Skeletal muscle tissue (tissue), 4 donors: ENCODE results near the gene ARHGAP10. TPM values are rescaled to one million over a fixed set of nuclear protein-coding genes. Genes with fewer than 3 reads are reported as not detected.

Experiments
- H3K27ac ChIP-seq: one replicate; pipeline ENCODE4 v1.7.0; 2013; ENCODE audit warnings: mild to moderate bottlenecking, low read depth, low read length, inconsistent platforms
- H3K27me3 ChIP-seq, 3 donors: one replicate each; pipeline ENCODE4 v1.7.0; 2013; ENCODE audit warnings: low read length in 3 of 3; ENCODE audit not compliant: control insufficient read depth in 3 of 3, insufficient read depth in 3 of 3
- H3K36me3 ChIP-seq, 3 donors: one replicate each; pipeline ENCODE4 v1.7.0; 2013; ENCODE audit warnings: low read length in 3 of 3; ENCODE audit not compliant: control insufficient read depth in 3 of 3, insufficient read depth in 3 of 3
- H3K4me1 ChIP-seq, 3 donors: one replicate each; pipeline ENCODE4 v1.7.0; 2013; ENCODE audit warnings: low read length in 3 of 3, mild to moderate bottlenecking in 3 of 3; ENCODE audit not compliant: control insufficient read depth in 3 of 3, insufficient read depth in 3 of 3
- H3K4me3 ChIP-seq, 3 donors: one replicate each; pipeline ENCODE4 v1.7.0; 2013; ENCODE audit warnings: low read length in 3 of 3
- H3K9ac ChIP-seq, 3 donors: one replicate each; pipeline ENCODE4 v1.7.0; 2013; ENCODE audit warnings: low read length in 3 of 3, mild to moderate bottlenecking in 3 of 3, moderate library complexity in 2 of 3, low read depth in 1 of 3
- H3K9me3 ChIP-seq, 3 donors: one replicate each; pipeline ENCODE4 v1.7.0; 2013; ENCODE audit warnings: low read length in 3 of 3; ENCODE audit not compliant: control insufficient read depth in 3 of 3
- total RNA-seq: library from RNA; depleted of rRNA; stranded (reverse); fragments of >200 nt; gene quantifications from one replicate; pipeline ENCODE4 v1.2.3, GENCODE V29; 2014
- donor health status: Osteomylitis.

The ARHGAP10 gene
- total RNA-seq, 1 donor from 2014 or later: 88.7 TPM

DNA sequence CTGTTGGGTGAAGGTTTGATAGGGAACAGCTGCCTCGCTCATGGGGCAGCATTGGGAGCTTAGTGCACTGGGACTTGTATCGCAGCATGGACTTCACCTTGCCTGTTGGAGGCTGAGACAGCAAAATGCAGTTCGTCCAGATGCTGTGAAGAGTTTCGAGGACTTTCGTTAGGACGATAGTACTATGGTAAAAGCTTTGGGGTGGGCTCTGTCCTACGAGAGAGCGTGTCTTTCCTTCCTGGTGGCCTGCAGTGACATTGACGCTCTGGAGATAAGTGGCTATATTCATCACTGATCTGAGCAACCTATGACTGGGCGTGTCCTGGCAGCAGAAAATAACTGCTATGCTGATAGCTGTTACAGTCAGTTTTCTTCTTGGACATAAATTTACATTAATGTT lies 44.8 kb downstream of the ARHGAP10 start:
- no peaks in the 10 kb centered on the region for H3K9me3 ChIP-seq
- no peak overlapping the region for H3K9ac ChIP-seq
- H3K4me1 ChIP-seq: peaks cover 51 to 69% (median 56%) of the 10 kb centered on the region in 3 donors
- no peaks in the 10 kb centered on the region for H3K27me3 ChIP-seq
- H3K36me3 ChIP-seq: no peaks in the 10 kb centered on the region
- no peak overlapping the region for H3K27ac ChIP-seq
- no peak overlapping the region for H3K4me3 ChIP-seq

DNA sequence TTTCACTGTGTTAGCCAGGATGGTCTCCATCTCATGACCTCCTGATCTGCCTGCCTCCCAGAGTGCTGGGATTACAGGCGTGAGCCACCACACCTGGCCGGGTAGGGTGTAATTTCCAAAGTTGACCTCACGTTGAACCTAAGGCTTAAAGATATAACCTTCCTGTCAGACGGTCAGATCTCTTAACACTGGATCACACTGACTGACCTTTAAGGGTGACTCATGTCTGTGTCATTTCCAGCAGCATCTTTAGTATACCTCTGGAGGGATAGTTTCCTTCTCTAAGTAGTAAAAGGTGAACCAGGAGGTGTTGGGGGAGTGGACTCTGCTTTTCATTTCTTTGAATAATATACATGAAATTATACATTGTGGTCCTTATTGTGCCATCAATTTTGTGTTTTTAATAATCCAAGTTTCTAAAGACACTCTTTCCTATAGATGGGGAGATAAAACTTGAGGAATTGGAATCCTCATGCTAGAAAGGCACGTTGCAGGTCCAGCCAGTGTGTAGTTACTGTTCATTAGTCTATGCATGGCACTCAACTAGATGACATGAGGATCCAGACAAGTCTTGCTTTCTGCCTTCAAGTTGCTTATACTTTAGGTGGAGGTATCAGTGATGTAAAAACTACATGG lies 45.7 kb downstream of the ARHGAP10 start:
- H3K27me3 ChIP-seq: no peaks in the 10 kb centered on the region
- H3K4me1 ChIP-seq: peaks cover 48 to 66% (median 51%) of the 10 kb centered on the region in 3 donors
- H3K9ac ChIP-seq: no peak overlapping the region
- H3K9me3 ChIP-seq: no peaks in the 10 kb centered on the region
- H3K27ac ChIP-seq: no peak overlapping the region
- H3K4me3 ChIP-seq: no peak overlapping the region
- no peaks in the 10 kb centered on the region for H3K36me3 ChIP-seq

DNA sequence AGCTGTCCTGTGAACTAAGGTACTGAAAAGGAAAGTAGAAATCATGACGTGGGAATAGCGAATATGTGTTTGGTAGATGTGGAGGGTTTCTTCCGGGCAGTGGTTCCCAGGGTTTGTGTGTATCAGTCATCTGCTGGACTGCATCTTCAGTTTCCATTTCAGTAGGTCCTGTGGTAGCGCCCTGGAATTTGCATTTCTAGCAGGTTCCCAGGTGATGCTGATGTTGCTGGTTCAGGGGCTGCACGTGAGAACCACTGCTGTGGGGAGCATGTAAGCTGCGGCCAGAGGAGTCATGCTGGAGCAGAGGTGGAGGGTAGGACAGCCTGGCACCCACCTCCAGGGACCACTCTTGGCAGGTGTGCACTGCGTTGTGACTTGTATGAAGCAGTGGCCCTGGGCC lies 47.1 kb downstream of the ARHGAP10 start:
- H3K4me3 ChIP-seq: no peak overlapping the region
- H3K9me3 ChIP-seq: no peaks in the 10 kb centered on the region
- H3K9ac ChIP-seq: no peak overlapping the region
- H3K4me1 ChIP-seq: peaks cover 36 to 54% (median 40%) of the 10 kb centered on the region in 3 donors
- no peaks in the 10 kb centered on the region for H3K27me3 ChIP-seq
- H3K36me3 ChIP-seq: no peaks in the 10 kb centered on the region
- H3K27ac ChIP-seq: no peak overlapping the region

DNA sequence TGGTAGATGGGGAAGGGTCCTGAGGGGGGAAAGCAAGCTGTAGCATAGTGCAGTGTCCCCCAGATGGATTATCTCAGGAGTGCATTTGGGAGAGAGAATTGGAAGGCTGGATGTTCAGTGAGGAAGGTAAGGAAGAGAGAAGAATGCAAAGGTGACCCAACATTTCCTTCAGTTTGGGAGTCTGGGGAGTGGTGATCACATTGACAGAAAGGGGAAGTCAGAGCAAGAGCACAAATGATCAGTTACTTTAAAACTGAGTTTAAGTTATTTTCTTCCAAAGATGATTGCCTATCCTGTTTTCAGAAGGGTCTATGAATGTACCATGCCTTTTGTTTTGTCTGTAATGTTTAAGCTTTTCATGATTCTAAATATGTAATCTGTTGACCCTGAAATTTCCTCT lies 47.6 kb downstream of the ARHGAP10 start:
- H3K9ac ChIP-seq: no peak overlapping the region
- no peak overlapping the region for H3K4me3 ChIP-seq
- H3K27me3 ChIP-seq: no peaks in the 10 kb centered on the region
- H3K9me3 ChIP-seq: no peaks in the 10 kb centered on the region
- no peaks in the 10 kb centered on the region for H3K36me3 ChIP-seq
- no peak overlapping the region for H3K27ac ChIP-seq
- H3K4me1 ChIP-seq: peaks cover 31 to 50% (median 37%) of the 10 kb centered on the region in 3 donors

DNA sequence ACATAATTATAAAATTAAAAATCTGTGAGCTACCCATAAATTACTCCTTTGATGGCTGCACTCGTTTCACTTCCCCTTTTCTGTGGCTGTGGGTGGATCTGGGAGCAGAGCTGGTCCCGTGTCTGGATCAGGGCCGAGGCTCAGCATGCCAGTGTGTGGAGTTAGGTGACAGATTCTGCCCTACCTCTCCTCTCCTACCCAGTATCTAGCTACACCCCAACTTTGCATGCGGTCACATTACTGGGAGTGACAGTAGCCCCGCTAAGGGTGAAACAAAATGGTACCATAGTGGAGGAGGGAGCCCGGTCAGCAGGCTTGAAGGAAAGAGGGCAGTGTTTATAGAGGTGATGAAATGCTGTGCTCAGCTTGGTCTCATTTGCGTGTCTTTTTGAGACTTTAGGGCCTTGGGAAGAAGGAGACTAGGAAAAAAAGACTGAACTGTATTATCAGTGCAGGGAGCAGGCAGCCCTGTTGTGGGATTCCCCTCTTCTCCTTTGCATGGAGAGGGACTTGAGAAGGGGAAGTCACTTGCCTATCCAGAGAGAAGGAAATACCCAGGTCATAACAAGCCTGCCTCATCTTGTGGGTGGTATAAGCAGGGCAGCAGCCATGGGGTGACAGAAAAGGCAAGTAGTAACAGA lies 48.4 kb downstream of the ARHGAP10 start:
- H3K4me1 ChIP-seq: peaks cover 27 to 46% (median 34%) of the 10 kb centered on the region in 3 donors
- H3K9me3 ChIP-seq: no peaks in the 10 kb centered on the region
- H3K9ac ChIP-seq: no peak overlapping the region
- no peaks in the 10 kb centered on the region for H3K36me3 ChIP-seq
- H3K27me3 ChIP-seq: no peaks in the 10 kb centered on the region
- H3K27ac ChIP-seq: no peak overlapping the region
- no peak overlapping the region for H3K4me3 ChIP-seq

DNA sequence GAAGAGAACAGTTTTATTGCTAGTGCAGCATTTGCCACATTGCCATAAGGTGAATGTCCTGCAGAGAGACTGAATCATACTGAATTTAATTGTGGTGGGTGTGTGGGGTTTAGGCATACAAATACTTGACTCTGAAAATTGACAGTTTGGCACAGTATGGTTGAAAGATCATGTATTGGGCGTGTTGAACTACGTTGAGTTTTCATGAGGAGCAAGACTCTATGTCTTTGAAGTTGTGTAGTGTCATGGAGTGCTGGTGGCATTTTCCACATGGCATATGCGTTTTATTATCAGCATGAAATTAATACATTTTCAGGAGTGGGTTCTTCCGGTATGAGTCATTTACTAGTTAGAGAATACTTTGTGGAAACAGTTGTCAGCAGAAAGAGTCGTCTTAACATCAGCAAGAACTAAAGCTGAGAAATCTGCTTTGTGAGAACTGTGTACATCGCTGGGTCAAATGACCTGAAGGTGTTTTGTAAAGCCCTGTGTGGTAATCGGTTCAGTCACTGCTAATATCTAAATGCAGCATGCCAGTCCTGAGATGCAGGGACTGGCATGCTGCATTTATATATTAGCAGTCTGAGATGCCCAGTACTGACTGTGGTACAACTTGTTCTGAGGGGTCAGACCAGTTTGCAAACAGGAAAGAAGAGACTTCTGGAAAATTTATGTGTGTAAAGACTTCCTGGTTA lies 50.3 kb downstream of the ARHGAP10 start:
- no peaks in the 10 kb centered on the region for H3K27me3 ChIP-seq
- no peaks in the 10 kb centered on the region for H3K9me3 ChIP-seq
- H3K27ac ChIP-seq: peak overlapping the region; percentile 43
- peaks cover 33 to 49% (median 37%) of the 10 kb centered on the region in 3 donors for H3K4me1 ChIP-seq
- H3K9ac ChIP-seq: no peak overlapping the region
- no peaks in the 10 kb centered on the region for H3K36me3 ChIP-seq
- H3K4me3 ChIP-seq: no peak overlapping the region

DNA sequence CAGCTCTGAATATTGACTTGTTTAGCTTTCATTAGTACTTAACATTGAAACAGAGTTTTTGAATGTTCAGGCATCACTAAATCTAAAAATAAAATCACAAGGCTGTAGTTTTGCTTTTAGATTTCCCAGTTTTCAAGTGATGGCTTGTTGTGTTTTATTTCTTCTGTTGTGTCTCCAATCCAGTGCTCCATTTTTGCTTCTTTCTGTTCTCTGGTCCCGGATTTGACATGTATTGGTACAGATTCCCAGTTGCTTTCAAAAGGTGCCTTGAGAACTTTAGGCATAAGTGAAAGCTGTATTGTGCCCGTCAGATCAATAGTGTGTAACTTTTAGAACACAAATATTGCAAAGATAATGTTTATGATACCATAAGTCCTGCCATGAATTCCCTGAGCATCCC lies 53.2 kb downstream of the ARHGAP10 start:
- Histone ChIP-seq H3K4me3 (no peak overlapping the region), H3K9me3 (no peaks in the 10 kb centered on the region), H3K9ac (peak overlapping the region in 1 of 3 donors; percentile 7), H3K4me1 (peaks cover 31 to 38% (median 38%) of the 10 kb centered on the region in 3 donors), H3K27ac (no peak overlapping the region), H3K27me3 (no peaks in the 10 kb centered on the region), H3K36me3 (no peaks in the 10 kb centered on the region)

DNA sequence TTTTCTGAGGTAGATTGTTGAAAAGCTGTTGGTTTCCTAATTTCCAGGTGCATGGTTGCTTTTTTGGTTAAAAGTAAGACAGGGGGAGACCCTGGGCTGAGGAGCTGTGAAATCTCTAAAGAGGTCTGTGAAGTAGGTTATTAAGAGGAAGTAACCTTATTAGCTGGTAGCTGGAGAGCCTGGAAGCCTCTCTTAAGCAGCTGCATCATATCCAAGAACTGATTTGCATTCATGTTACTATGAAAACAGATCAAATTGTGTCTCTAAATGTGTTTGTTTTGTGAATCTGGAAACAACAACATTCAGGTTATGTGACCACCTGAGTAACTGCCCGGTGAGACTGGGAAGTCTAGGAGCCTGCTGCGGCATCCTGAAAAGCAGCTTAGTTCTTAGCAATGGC lies 54.1 kb downstream of the ARHGAP10 start:
- H3K4me1 ChIP-seq: peaks cover 28 to 38% (median 33%) of the 10 kb centered on the region in 3 donors
- H3K9me3 ChIP-seq: no peaks in the 10 kb centered on the region
- H3K36me3 ChIP-seq: no peaks in the 10 kb centered on the region
- H3K27ac ChIP-seq: no peak overlapping the region
- no peak overlapping the region for H3K9ac ChIP-seq
- no peaks in the 10 kb centered on the region for H3K27me3 ChIP-seq
- H3K4me3 ChIP-seq: no peak overlapping the region

DNA sequence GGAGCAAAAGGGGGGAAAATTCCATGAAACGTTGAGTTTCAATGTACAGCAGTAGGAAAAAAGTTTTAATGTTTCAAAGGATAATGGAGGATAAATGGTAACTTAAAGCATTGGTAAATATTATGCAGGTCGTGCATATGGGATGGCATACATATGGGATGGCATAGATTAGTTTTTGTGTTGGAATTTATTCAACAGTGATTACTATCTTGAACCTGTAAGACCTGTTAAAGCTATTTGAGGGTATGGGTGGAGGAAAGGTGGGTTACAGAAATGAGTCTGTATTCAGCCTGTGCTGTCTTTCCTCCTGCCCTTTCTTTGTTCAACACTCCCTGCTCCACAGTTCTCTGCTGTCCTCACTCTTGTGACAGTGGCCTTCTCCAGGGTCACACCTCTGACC lies 54.6 kb downstream of the ARHGAP10 start:
- Histone ChIP-seq H3K27me3 (no peaks in the 10 kb centered on the region), H3K4me1 (peaks cover 28 to 38% (median 34%) of the 10 kb centered on the region in 3 donors), H3K9me3 (no peaks in the 10 kb centered on the region), H3K9ac (no peak overlapping the region), H3K4me3 (no peak overlapping the region), H3K27ac (no peak overlapping the region), H3K36me3 (no peaks in the 10 kb centered on the region)

DNA sequence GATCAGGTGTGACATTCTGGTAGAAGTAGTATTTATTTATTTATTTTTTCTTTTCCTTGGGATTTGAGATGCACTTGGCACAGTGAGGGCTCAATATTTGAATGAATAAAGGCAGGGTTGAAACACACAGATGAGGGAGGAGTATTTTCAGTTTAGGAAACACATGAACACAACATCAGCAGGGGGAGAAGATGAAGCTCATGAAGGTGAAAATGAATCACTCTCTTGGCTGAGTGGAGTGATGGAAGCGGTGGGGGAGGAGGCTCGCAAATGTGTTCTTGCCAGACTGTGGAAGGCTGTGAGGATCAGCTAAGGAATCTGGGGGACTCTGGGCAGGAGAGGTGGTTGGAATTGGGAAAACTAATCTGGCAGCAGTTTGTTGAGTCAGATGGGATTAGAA lies 55.3 kb downstream of the ARHGAP10 start:
- Histone ChIP-seq H3K4me1 (peaks cover 27 to 38% (median 37%) of the 10 kb centered on the region in 3 donors), H3K27ac (no peak overlapping the region), H3K4me3 (no peak overlapping the region), H3K9me3 (no peaks in the 10 kb centered on the region), H3K27me3 (no peaks in the 10 kb centered on the region), H3K36me3 (no peaks in the 10 kb centered on the region), H3K9ac (no peak overlapping the region)
